AG09309 (cell line): ENCODE measurements around the gene AMPD2.

Experiments
- DNase-seq: peaks from one replicate; pipeline ENCODE4 v3.0.0-alpha.2; 2010; ENCODE audit warnings: low read depth
- H3K4me3 ChIP-seq: 2 replicates; pipeline ENCODE4 v1.5.1; 2011; ENCODE audit warnings: mild to moderate bottlenecking, low read depth, low read length, moderate library complexity; ENCODE audit not compliant: control insufficient read depth
- CTCF ChIP-seq: IDR thresholded peaks from 2 replicates; pipeline ENCODE4 v1.5.1; 2011; ENCODE audit warnings: mild to moderate bottlenecking, low read depth, low read length, inconsistent platforms; ENCODE audit not compliant: insufficient read depth, control insufficient read depth; ENCODE audit errors: missing control alignments

Gene AMPD2

GRCh38 chr1:109598655-109599054 lies 21.0 kb upstream of the AMPD2 start:
- TF ChIP-seq CTCF = peak; percentile 5
- no peak overlapping the region for H3K4me3 ChIP-seq
- no peak for DNase-seq

- H3K4me3 ChIP-seq = no peak overlapping the region
- no peak for DNase-seq
- TF ChIP-seq CTCF = no peak
Measured at GRCh38 chr1:109603229-109603628, 16.4 kb upstream of the AMPD2 start.

- DNase-seq = no peak
- no peak overlapping the region for H3K4me3 ChIP-seq
- no peak for TF ChIP-seq CTCF
Measured at GRCh38 chr1:109605381-109605780, 14.3 kb upstream of the AMPD2 start.

GRCh38 chr1:109609881-109610280 lies 9.8 kb upstream of the AMPD2 start:
- no peak overlapping the region for H3K4me3 ChIP-seq
- DNase-seq = no peak
- TF ChIP-seq CTCF = no peak

GRCh38 chr1:109610609-109611307 lies 8.9 kb upstream of the AMPD2 start:
- no peak for TF ChIP-seq CTCF
- no peak overlapping the region for H3K4me3 ChIP-seq
- no peak for DNase-seq

GRCh38 chr1:109611308-109611990 lies 8.2 kb upstream of the AMPD2 start:
- TF ChIP-seq CTCF = no peak
- DNase-seq = no peak
- H3K4me3 ChIP-seq = no peak overlapping the region
